Natural killer cell (primary cell): Measurements from ENCODE around the gene DNAH3. TPM values are rescaled to one million over a fixed set of nuclear protein-coding genes. Genes with fewer than 3 reads are reported as not detected.
"Not testable (repeated sequence)": the region's sequence is repeated elsewhere in the genome, so short reads cannot be mapped to it uniquely, and the experiment has no call there.

ENCODE experiments used
- ATAC-seq, 3 donors: fragments of 150-1000 bp in 2 of 3; fragments of 200-7000 bp in 1 of 3; cut with Tn5 transposase; 1 replicate in 1 of 3; 2 replicates in 2 of 3; pipeline ENCODE4 v1.10.0; 2021; ENCODE audit warnings: mild to moderate bottlenecking in 2 of 3, moderate library complexity in 2 of 3
- DNase-seq, 2 donors: peaks; one replicate each; pipeline versions ENCODE4 v3.0.0 to v3.0.0-alpha.2; 2013 to 2021; ENCODE audit warnings: mixed read lengths in 1 of 2
- H3K27ac ChIP-seq: one replicate; pipeline ENCODE4 v1.5.1; 2013; ENCODE audit warnings: mild to moderate bottlenecking, low read length
- H3K27me3 ChIP-seq: one replicate; pipeline ENCODE4 v1.6.1; 2013; ENCODE audit warnings: low read length; ENCODE audit not compliant: control insufficient read depth, insufficient read depth
- H3K36me3 ChIP-seq: one replicate; pipeline ENCODE4 v1.6.1; 2013; ENCODE audit warnings: low read length; ENCODE audit not compliant: control insufficient read depth, insufficient read depth
- H3K4me1 ChIP-seq: one replicate; pipeline ENCODE4 v1.6.1; 2013; ENCODE audit warnings: low read length; ENCODE audit not compliant: control insufficient read depth, insufficient read depth
- H3K4me3 ChIP-seq: one replicate; pipeline ENCODE4 v1.5.1; 2013; ENCODE audit warnings: low read length
- H3K9me3 ChIP-seq: one replicate; pipeline ENCODE4 v1.6.1; 2013; ENCODE audit warnings: low read length; ENCODE audit not compliant: control insufficient read depth, insufficient read depth
- H3K27ac Mint-ChIP-seq, 2 donors: one replicate each; pipeline ENCODE4 v1.8.0; 2022; ENCODE audit warnings: mild to moderate bottlenecking in 2 of 2, mixed read lengths in 2 of 2, moderate library complexity in 1 of 2
- H3K27me3 Mint-ChIP-seq, 2 donors: one replicate each; pipeline ENCODE4 v1.8.0; 2022; ENCODE audit warnings: low read depth in 2 of 2, mixed read lengths in 2 of 2
- H3K36me3 Mint-ChIP-seq: one replicate; pipeline ENCODE4 v1.8.0; 2022; ENCODE audit warnings: mixed read lengths
- H3K4me1 Mint-ChIP-seq, 2 donors: one replicate each; pipeline ENCODE4 v1.8.0; 2022; ENCODE audit warnings: mixed read lengths in 2 of 2
- H3K4me3 Mint-ChIP-seq: one replicate; pipeline ENCODE4 v1.8.0; 2022; ENCODE audit warnings: mild to moderate bottlenecking, moderate library complexity, mixed read lengths
- H3K9me3 Mint-ChIP-seq, 2 donors: one replicate each; pipeline ENCODE4 v1.8.0; 2022; ENCODE audit warnings: mixed read lengths in 2 of 2
- CTCF ChIP-seq: fragments of 200-600 bp; IDR thresholded peaks from one replicate; pipeline ENCODE4 v1.8.0; 2022; ENCODE audit warnings: antibody characterized with exemption
- WGBS: methylation state at CpG from one replicate; pipeline ENCODE4 v1.1.7; 2013; ENCODE audit warnings: missing lambda C conversion rate; ENCODE audit not compliant: insufficient coverage; 5-methylcytosine and 5-hydroxymethylcytosine counted together
- intact Hi-C: fragments of 100-400 bp; cut with micrococcal nuclease; formaldehyde crosslinking; loops from one replicate; pipeline ENCODE4 v1.14.2; 2022
- total RNA-seq, 4 donors: library from RNA; stranded (reverse); fragments of 120-200 nt in 1 of 4; gene quantifications; one replicate each; pipeline versions ENCODE4 v1.2.3 to v1.2.4, GENCODE V29; 2013 to 2022

DNAH3 gene
- total RNA-seq, 3 donors from 2014 or later (not counting 1 experiment from before 2014, with no cell fraction given) = not detected

GRCh38 chr16:21197112-21197511 lies 46.5 kb upstream of the DNAH3 start:
- DNase-seq (no peak), ATAC-seq (no peak)
- H3K36me3 Mint-ChIP-seq = no peaks in the 10 kb centered on the region
- no peak overlapping the region for H3K27ac ChIP-seq
- H3K27ac Mint-ChIP-seq = no peak overlapping the region
- no peak for TF ChIP-seq CTCF
- no peaks in the 10 kb centered on the region for H3K9me3 ChIP-seq
- no peaks in the 10 kb centered on the region for H3K4me1 ChIP-seq
- H3K4me3 Mint-ChIP-seq = no peak overlapping the region
- H3K9me3 Mint-ChIP-seq = no peaks in the 10 kb centered on the region
- no peak overlapping the region for H3K4me3 ChIP-seq
- H3K36me3 ChIP-seq = no peaks in the 10 kb centered on the region
- peaks cover 26 to 29% of the 10 kb centered on the region in 2 donors for H3K27me3 Mint-ChIP-seq
- 55% methylated on average over 1 of the region's 1 CpG for WGBS
- no peaks in the 10 kb centered on the region for H3K4me1 Mint-ChIP-seq
- intact Hi-C loops = no loop called here
- peaks cover 2% of the 10 kb centered on the region for H3K27me3 ChIP-seq

GRCh38 chr16:21195330-21195729 lies 44.7 kb upstream of the DNAH3 start:
- H3K9me3 Mint-ChIP-seq, H3K36me3 Mint-ChIP-seq, H3K27ac ChIP-seq, DNase-seq, H3K4me3 Mint-ChIP-seq, intact Hi-C loops, H3K36me3 ChIP-seq, H3K9me3 ChIP-seq, H3K27me3 ChIP-seq, H3K27ac Mint-ChIP-seq, ATAC-seq, H3K4me3 ChIP-seq, H3K4me1 Mint-ChIP-seq, H3K4me1 ChIP-seq: not testable (repeated sequence)
- H3K27me3 Mint-ChIP-seq = peaks cover 14 to 18% of the 10 kb centered on the region in 2 donors
- WGBS = 90% methylated on average over 8 of the region's 8 CpGs

- Mint-ChIP-seq H3K27me3 (peaks cover 12 to 16% of the 10 kb centered on the region in 2 donors), H3K27ac (no peak overlapping the region), H3K4me3 (no peak overlapping the region), H3K9me3 (no peaks in the 10 kb centered on the region), H3K36me3 (no peaks in the 10 kb centered on the region), H3K4me1 (no peaks in the 10 kb centered on the region)
- no peak for DNase-seq
- intact Hi-C loops = no loop called here
- H3K9me3 ChIP-seq = peaks cover 6% of the 10 kb centered on the region
- H3K4me3 ChIP-seq = no peak overlapping the region
- WGBS = 50% methylated on average over 6 of the region's 6 CpGs
- peaks cover 2% of the 10 kb centered on the region for H3K27me3 ChIP-seq
- no peaks in the 10 kb centered on the region for H3K4me1 ChIP-seq
- ATAC-seq = no peak
- H3K27ac ChIP-seq = no peak overlapping the region
- no peak for TF ChIP-seq CTCF
- no peaks in the 10 kb centered on the region for H3K36me3 ChIP-seq
These were observed 44.2 kb upstream of the DNAH3 start for GRCh38 chr16:21194771-21195301.

DNA sequence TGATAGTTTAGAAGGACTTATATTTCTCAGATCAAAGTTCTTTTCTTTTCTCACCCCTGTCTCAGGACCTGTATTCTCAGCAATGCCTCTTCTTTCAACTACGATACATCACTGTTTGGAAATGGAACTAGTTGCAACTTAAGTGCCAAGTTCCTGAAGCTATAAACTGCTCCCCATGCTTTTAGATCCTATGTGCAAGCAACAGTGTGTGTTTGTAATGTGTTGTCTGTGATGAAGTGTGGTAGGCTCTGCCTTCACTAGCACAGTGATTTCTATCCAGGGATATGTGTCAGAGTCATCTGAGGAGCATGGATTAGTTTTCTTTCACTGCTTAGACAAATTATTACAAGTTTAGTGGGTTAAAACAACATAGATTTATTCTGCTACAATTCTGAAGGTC lies 42.3 kb upstream of the DNAH3 start:
- H3K27ac Mint-ChIP-seq = no peak overlapping the region
- no peak overlapping the region for H3K4me3 Mint-ChIP-seq
- H3K36me3 Mint-ChIP-seq = no peaks in the 10 kb centered on the region
- Histone ChIP-seq H3K27me3 (peaks cover 4% of the 10 kb centered on the region), H3K9me3 (peaks cover 6% of the 10 kb centered on the region), H3K36me3 (no peaks in the 10 kb centered on the region), H3K27ac (no peak overlapping the region), H3K4me3 (no peak overlapping the region), H3K4me1 (peaks cover 7% of the 10 kb centered on the region)
- peaks cover 5% of the 10 kb centered on the region in 2 donors for H3K4me1 Mint-ChIP-seq
- ATAC-seq (no peak), DNase-seq (no peak)
- intact Hi-C loops = no loop called here
- 91% methylated on average over 1 of the region's 1 CpG for WGBS
- no peaks in the 10 kb centered on the region for H3K9me3 Mint-ChIP-seq
- no peak for TF ChIP-seq CTCF
- H3K27me3 Mint-ChIP-seq = peaks cover 12 to 18% of the 10 kb centered on the region in 2 donors
